Measurements from ENCODE around the gene GPC5. TPM values are rescaled to one million over a fixed set of nuclear protein-coding genes. Genes with fewer than 3 reads are reported as not detected.

The GPC5 gene
- total and polyA plus RNA-seq, 3 donors from 2014 or later: 11.5 to 81.8 (median 52.1) TPM

DNA sequence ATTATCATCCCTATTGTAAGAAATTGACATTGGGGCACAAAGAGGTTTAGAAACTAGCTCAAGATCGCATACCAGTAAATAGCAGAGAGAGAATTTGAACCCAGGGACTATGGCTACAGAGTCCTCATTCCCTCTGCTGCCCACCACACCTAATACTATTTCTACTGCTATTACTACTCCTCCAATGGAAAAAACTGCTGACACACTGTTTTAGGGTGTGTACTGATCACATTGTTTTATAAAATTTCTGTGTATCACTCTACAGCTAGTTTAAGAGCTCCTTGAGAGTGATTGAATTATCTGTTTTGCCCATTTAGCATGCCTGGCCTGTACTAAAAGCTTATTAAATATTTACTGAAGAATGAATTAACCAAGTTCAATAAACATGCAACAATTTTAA, 552.4 kb downstream of the GPC5 start:
- Histone ChIP-seq H3K4me3 (no peak overlapping the region), H3K27me3 (no peaks in the 10 kb centered on the region), H3K27ac (no peak overlapping the region), H3K9me3 (no peaks in the 10 kb centered on the region), H3K4me1 (no peaks in the 10 kb centered on the region), H3K36me3 (ENCODE audit: low read depth, missing control alignments) (no peaks in the 10 kb centered on the region)
- no peak for DNase-seq
- 97 to 100% methylated on average over 1 of the region's 1 CpG for WGBS, 2 donors
- intact Hi-C loops (cut with DNase I; ENCODE audit: low total_unique reads): no loop called here
- TF ChIP-seq CTCF (IDR thresholded peaks at IDR 0.05): no peak
- TF ChIP-seq POLR2A (IDR thresholded peaks at IDR 0.05): no peak

DNA sequence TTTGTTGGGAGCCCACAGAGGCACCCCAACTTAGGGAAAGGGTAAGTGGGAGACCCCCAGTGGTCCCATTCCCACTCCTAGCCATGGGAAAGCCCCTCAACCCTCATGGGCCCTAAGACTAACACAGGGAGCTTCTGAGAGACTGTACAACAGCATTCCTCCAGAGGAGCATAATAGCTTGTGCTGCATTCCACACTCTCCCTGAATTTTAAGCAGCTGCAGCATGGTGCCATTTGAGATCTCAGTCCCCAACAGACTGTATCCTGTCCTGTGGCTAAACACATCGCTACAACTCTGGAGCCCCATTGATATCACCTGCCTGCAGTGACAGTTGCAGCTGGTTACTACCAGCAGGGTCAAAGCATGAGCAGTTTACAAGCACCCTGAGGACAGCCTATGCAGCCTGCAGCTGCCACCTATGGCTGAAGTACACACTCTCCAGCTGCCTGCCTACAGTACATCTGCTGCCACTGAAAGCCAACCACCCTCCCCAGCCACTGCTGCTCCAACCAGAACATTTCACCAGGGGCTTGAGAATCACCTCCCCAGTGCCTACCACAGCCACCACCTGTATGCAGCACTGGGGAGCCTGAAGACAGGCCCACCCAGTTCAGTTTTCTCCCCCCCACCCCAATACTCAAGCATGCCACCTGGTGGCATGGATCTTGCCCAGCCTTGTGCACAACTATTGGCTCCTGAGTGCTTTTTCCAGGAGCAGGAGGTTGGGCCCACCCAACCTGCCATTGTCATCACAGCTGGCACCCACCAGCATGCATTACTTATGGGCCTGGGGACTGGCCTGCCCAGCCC, 557.3 kb downstream of the GPC5 start:
- Histone ChIP-seq H3K4me1 (no peaks in the 10 kb centered on the region), H3K27ac (no peak overlapping the region), H3K4me3 (no peak overlapping the region), H3K9me3 (no peaks in the 10 kb centered on the region), H3K27me3 (no peaks in the 10 kb centered on the region), H3K36me3 (ENCODE audit: low read depth, missing control alignments) (no peaks in the 10 kb centered on the region)
- 75 to 100% methylated on average over 1 of the region's 1 CpG for WGBS, 2 donors
- DNase-seq: no peak
- TF ChIP-seq CTCF (IDR thresholded peaks at IDR 0.05) (no peak), POLR2A (IDR thresholded peaks at IDR 0.05) (no peak)
- intact Hi-C loops (cut with DNase I; ENCODE audit: low total_unique reads): no loop called here

DNA sequence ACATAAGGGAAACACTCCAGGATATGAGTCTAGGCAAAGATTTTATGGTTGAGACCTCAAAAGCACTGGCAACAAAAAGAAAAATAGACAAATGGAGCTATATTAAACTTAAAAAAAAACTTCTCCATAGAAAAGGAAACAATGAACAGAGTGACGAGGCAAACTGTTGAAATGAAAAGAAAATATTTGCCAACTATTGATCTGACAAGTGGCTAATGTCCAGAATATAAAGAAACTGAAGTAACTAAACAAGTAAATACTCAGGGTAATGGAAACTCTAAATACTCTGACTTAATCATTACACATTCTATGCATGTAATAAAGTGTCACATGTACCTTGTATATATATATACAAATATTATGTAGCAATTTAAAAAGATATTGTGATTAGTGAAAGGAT, 562.5 kb downstream of the GPC5 start:
- WGBS, 2 donors: 60 to 61% methylated on average over 1 of the region's 1 CpG
- H3K27me3 ChIP-seq: no peaks in the 10 kb centered on the region
- no peak overlapping the region for H3K4me3 ChIP-seq
- H3K36me3 ChIP-seq (ENCODE audit: low read depth, missing control alignments): no peaks in the 10 kb centered on the region
- no peaks in the 10 kb centered on the region for H3K9me3 ChIP-seq
- H3K4me1 ChIP-seq: no peaks in the 10 kb centered on the region
- DNase-seq: no peak
- TF ChIP-seq CTCF (IDR thresholded peaks at IDR 0.05) (no peak), POLR2A (IDR thresholded peaks at IDR 0.05) (no peak)
- intact Hi-C loops (cut with DNase I; ENCODE audit: low total_unique reads): no loop called here
- no peak overlapping the region for H3K27ac ChIP-seq

DNA sequence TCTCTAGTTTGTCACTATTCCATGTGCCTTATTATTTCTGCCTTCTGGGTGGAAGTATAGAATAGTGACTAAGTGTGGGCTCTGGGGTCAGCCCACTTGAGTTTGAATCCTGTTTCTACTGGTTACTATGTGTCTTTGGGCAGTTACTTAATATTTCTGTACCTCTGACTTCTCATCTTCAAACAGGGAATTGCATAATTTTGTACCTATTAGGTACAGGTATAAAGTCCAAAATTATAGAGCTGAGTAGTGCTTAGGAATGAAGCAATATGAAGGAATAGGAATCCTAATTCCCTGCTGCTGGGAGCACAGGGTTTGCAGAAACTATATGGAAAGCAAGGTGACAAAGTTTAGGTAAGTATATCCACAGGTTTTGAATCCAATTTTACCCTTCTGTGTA, 564.5 kb downstream of the GPC5 start:
- Histone ChIP-seq H3K27me3 (no peaks in the 10 kb centered on the region), H3K27ac (no peak overlapping the region), H3K9me3 (no peaks in the 10 kb centered on the region), H3K4me3 (no peak overlapping the region), H3K36me3 (ENCODE audit: low read depth, missing control alignments) (no peaks in the 10 kb centered on the region), H3K4me1 (no peaks in the 10 kb centered on the region)
- intact Hi-C loops (cut with DNase I; ENCODE audit: low total_unique reads): no loop called here
- DNase-seq: no peak
- TF ChIP-seq POLR2A (IDR thresholded peaks at IDR 0.05): no peak
- TF ChIP-seq CTCF (IDR thresholded peaks at IDR 0.05): no peak

DNA sequence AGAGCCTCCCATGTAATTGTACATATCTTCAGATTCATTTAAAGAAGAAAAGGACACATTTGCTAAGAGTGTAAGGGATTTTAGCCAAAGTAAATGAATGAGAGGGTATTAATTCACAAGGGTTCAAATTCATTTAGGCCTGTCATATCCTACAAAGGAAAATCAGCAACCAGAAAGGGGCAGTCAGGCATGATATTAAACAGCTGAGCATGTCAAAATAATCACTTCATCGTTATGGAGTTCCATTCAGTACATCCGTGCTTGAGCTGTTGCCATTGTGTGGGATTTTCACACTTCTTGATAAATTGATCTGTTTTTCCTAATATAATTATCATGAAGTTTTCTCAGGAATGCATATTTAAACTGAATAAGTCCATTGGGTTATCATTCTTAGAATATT, 567.1 kb downstream of the GPC5 start:
- WGBS, 2 donors: 45 to 54% methylated on average over 2 of the region's 2 CpGs
- TF ChIP-seq POLR2A (IDR thresholded peaks at IDR 0.05) (no peak), CTCF (IDR thresholded peaks at IDR 0.05) (no peak)
- no peak overlapping the region for H3K27ac ChIP-seq
- intact Hi-C loops (cut with DNase I; ENCODE audit: low total_unique reads): no loop called here
- DNase-seq: no peak
- no peaks in the 10 kb centered on the region for H3K36me3 ChIP-seq (ENCODE audit: low read depth, missing control alignments)
- H3K4me3 ChIP-seq: no peak overlapping the region
- no peaks in the 10 kb centered on the region for H3K27me3 ChIP-seq
- no peaks in the 10 kb centered on the region for H3K9me3 ChIP-seq
- no peaks in the 10 kb centered on the region for H3K4me1 ChIP-seq

All from testis (tissue), 3 donors.